ENCODE results near the gene SNRNP48. TPM values are rescaled to one million over a fixed set of nuclear protein-coding genes. Genes with fewer than 3 reads are reported as not detected.

SNRNP48 gene
- total and polyA plus RNA-seq, 4 experiments from 2014 or later = 5.4 to 24.4 (median 17.5) TPM

GRCh38 chr6:7550433-7550801 is 39.6 kb upstream of the SNRNP48 start:
- H3K4me1 Mint-ChIP-seq = no peaks in the 10 kb centered on the region
- H3K27me3 Mint-ChIP-seq = peaks cover 29 to 36% of the 10 kb centered on the region in 2 donors
- POLR2A ChIA-PET (ENCODE audit: partially characterized antibody) = no interaction called here

DNA sequence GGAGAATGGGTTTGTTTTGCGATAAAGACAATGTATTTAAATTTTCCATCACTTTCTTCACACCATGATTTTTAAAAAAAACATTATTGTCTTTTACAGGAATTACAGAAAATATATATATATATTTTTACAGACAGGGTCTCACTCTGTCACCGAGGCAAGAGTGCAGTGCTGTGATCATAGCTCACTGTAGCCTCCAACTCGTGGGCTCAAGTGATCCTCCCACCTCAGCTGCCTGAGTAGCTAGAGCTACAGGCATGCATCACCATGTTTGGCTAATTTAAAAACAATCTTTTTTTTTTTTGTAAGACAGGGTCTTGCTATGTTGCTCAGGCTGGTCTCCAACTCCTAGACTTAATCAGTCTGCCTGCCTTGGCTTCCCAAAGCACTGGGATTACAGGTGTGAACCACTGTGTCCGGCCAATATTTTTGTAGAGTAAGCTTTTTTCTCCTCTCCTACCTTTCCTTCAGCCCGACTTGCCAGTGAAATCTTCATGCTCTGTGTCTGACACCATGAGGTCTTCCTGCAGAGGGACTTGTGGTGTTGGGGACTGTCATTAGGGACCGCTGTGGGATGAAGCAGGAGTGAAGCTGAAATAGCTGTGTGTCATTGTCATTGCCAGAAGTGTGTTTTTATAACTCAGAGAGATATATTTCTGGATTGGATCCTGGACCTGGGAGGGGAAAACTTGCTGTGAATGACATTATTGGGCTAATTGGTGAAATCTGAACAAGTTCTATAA is 35.3 kb upstream of the SNRNP48 start:
- Mint-ChIP-seq H3K27ac (no peak overlapping the region), H3K4me3 (no peak overlapping the region), H3K4me1 (no peaks in the 10 kb centered on the region), H3K9me3 (no peaks in the 10 kb centered on the region), H3K27me3 (peaks cover 20 to 25% of the 10 kb centered on the region in 2 donors), H3K36me3 (no peaks in the 10 kb centered on the region)
- H3K27me3 ChIP-seq (ENCODE audit: insufficient read depth, low read length) = no peaks in the 10 kb centered on the region
- no peak overlapping the region for H3K27ac ChIP-seq (ENCODE audit: low read depth, low read length)
- H3K4me1 ChIP-seq (ENCODE audit: insufficient read depth, low read length) = no peaks in the 10 kb centered on the region
- intact Hi-C loops (cut with micrococcal nuclease) = no loop called here
- no peaks in the 10 kb centered on the region for H3K36me3 ChIP-seq (ENCODE audit: insufficient read depth, low read length)
- DNase-seq = no peak
- no peak overlapping the region for H3K4me3 ChIP-seq (ENCODE audit: low read length in 2 of 2)
- CTCF ChIA-PET (ENCODE audit: partially characterized antibody) = interaction anchor here (1.0 kb wide), 1 partner anchor 8 kb away, joined by 3 read pairs; no protein-coding TSS in a partner anchor
- POLR2A ChIA-PET (ENCODE audit: partially characterized antibody) = no interaction called here
- no peaks in the 10 kb centered on the region for H3K9me3 ChIP-seq (ENCODE audit: control insufficient read depth in 1 of 2, low read length in 2 of 2)

More at GRCh38 chr6:7550433-7550801, 39.6 kb upstream of the SNRNP48 start:
- H3K4me3 ChIP-seq (ENCODE audit: low read length in 2 of 2) = no peak overlapping the region
- no peak overlapping the region for H3K27ac Mint-ChIP-seq
- intact Hi-C loops (cut with micrococcal nuclease) = no loop called here
- no peaks in the 10 kb centered on the region for H3K4me1 ChIP-seq (ENCODE audit: insufficient read depth, low read length)
- CTCF ChIA-PET (ENCODE audit: partially characterized antibody) = no interaction called here
- H3K36me3 ChIP-seq (ENCODE audit: insufficient read depth, low read length) = no peaks in the 10 kb centered on the region
- H3K27ac ChIP-seq (ENCODE audit: low read depth, low read length) = no peak overlapping the region
- no peak for DNase-seq
- no peaks in the 10 kb centered on the region for H3K9me3 ChIP-seq (ENCODE audit: control insufficient read depth in 1 of 2, low read length in 2 of 2)
- H3K9me3 Mint-ChIP-seq = peaks cover 0 to 2% (median 0%) of the 10 kb centered on the region in 8 donors
- H3K27me3 ChIP-seq (ENCODE audit: insufficient read depth, low read length) = peaks cover 7% of the 10 kb centered on the region
- H3K4me3 Mint-ChIP-seq = no peak overlapping the region
- no peaks in the 10 kb centered on the region for H3K36me3 Mint-ChIP-seq

GRCh38 chr6:7555671-7556070 is 34.3 kb upstream of the SNRNP48 start:
- Mint-ChIP-seq H3K4me1 (no peaks in the 10 kb centered on the region), H3K27ac (no peak overlapping the region), H3K36me3 (no peaks in the 10 kb centered on the region), H3K4me3 (no peak overlapping the region), H3K27me3 (peaks cover 22 to 28% of the 10 kb centered on the region in 2 donors), H3K9me3 (no peaks in the 10 kb centered on the region)
- no peaks in the 10 kb centered on the region for H3K9me3 ChIP-seq (ENCODE audit: control insufficient read depth in 1 of 2, low read length in 2 of 2)
- ChIA-PET CTCF (ENCODE audit: partially characterized antibody) (no interaction called here), POLR2A (ENCODE audit: partially characterized antibody) (no interaction called here)
- H3K27me3 ChIP-seq (ENCODE audit: insufficient read depth, low read length) = no peaks in the 10 kb centered on the region
- no peak for DNase-seq
- H3K4me3 ChIP-seq (ENCODE audit: low read length in 2 of 2) = no peak overlapping the region
- H3K27ac ChIP-seq (ENCODE audit: low read depth, low read length) = no peak overlapping the region
- intact Hi-C loops (cut with micrococcal nuclease) = no loop called here
- H3K4me1 ChIP-seq (ENCODE audit: insufficient read depth, low read length) = no peaks in the 10 kb centered on the region
- no peaks in the 10 kb centered on the region for H3K36me3 ChIP-seq (ENCODE audit: insufficient read depth, low read length)

DNA sequence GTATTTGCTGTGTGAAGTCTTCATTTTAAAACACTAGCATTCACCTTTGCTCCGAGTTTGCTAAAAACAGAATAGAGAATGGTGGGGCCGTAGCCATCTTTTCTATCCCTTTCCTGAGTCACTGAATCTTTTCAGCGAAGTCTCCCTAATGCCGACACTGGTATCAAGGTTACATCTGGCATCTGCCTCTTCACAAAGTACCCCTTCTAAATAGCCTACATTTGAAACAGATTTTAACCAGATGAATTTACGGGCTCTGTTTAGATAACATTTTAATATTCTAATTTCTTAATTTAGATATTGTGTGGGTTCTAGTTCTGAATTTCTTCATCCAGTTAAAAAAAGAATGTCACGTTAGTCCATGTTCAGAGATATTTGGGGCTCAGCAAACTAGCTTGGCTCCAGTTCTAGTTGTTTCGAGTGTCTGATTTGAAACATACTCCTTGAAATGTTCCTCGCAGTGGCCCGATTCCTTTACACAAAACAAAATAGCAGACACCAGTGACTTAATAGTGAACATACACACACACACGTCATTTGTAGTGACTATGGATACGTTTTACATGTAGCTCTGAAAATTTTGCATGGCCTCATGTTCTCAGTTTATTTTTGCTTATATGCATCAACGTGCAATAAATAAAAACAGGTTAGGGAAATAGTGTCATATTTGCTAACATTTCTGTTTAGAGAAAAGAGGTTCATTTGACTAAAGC is 33.4 kb upstream of the SNRNP48 start:
- intact Hi-C loops (cut with micrococcal nuclease) = no loop called here
- peaks cover 25 to 33% of the 10 kb centered on the region in 2 donors for H3K27me3 Mint-ChIP-seq
- DNase-seq = no peak
- Histone ChIP-seq H3K4me1 (ENCODE audit: insufficient read depth, low read length) (no peaks in the 10 kb centered on the region), H3K9me3 (ENCODE audit: control insufficient read depth in 1 of 2, low read length in 2 of 2) (no peaks in the 10 kb centered on the region), H3K4me3 (ENCODE audit: low read length in 2 of 2) (no peak overlapping the region), H3K27ac (ENCODE audit: low read depth, low read length) (no peak overlapping the region), H3K27me3 (ENCODE audit: insufficient read depth, low read length) (no peaks in the 10 kb centered on the region), H3K36me3 (ENCODE audit: insufficient read depth, low read length) (no peaks in the 10 kb centered on the region)
- H3K27ac Mint-ChIP-seq = no peak overlapping the region
- no peaks in the 10 kb centered on the region for H3K4me1 Mint-ChIP-seq
- no peaks in the 10 kb centered on the region for H3K36me3 Mint-ChIP-seq
- CTCF ChIA-PET (ENCODE audit: partially characterized antibody) = no interaction called here
- H3K9me3 Mint-ChIP-seq = no peaks in the 10 kb centered on the region
- H3K4me3 Mint-ChIP-seq = no peak overlapping the region
- POLR2A ChIA-PET (ENCODE audit: partially characterized antibody) = no interaction called here

- ChIA-PET POLR2A (ENCODE audit: partially characterized antibody) (no interaction called here), CTCF (ENCODE audit: partially characterized antibody) (no interaction called here)
- Histone ChIP-seq H3K27ac (ENCODE audit: low read depth, low read length) (no peak overlapping the region), H3K4me3 (ENCODE audit: low read length in 2 of 2) (no peak overlapping the region), H3K4me1 (ENCODE audit: insufficient read depth, low read length) (no peaks in the 10 kb centered on the region), H3K27me3 (ENCODE audit: insufficient read depth, low read length) (no peaks in the 10 kb centered on the region), H3K9me3 (ENCODE audit: control insufficient read depth in 1 of 2, low read length in 2 of 2) (no peaks in the 10 kb centered on the region), H3K36me3 (ENCODE audit: insufficient read depth, low read length) (no peaks in the 10 kb centered on the region)
- intact Hi-C loops (cut with micrococcal nuclease) = no loop called here
- H3K27me3 Mint-ChIP-seq = peaks cover 26 to 30% of the 10 kb centered on the region in 2 donors
- no peaks in the 10 kb centered on the region for H3K36me3 Mint-ChIP-seq
- no peak overlapping the region for H3K4me3 Mint-ChIP-seq
- no peak overlapping the region for H3K27ac Mint-ChIP-seq
- H3K9me3 Mint-ChIP-seq = no peaks in the 10 kb centered on the region
- DNase-seq = no peak
- H3K4me1 Mint-ChIP-seq = no peaks in the 10 kb centered on the region
Measured at GRCh38 chr6:7557652-7558051, 32.3 kb upstream of the SNRNP48 start.

DNA sequence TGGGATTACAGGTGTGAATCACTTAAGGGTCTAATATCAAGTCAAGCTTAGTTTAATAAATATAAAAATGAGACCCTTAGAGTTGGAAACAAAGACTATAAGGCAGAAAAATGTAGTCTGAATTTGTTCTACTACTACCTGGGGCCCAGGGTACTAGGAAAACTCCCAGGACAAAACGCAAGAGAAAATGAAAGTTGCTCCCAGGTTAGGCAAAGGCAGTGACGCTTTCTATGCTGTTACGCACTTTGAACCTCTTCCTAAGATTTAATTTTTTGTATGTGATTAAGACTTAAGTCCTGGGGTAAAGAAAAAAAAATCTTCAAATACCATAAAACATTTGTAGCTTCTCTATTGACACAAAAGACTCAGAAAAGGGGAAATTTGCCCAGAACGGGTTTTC is 31.2 kb upstream of the SNRNP48 start:
- Histone ChIP-seq H3K27me3 (ENCODE audit: insufficient read depth, low read length) (no peaks in the 10 kb centered on the region), H3K4me1 (ENCODE audit: insufficient read depth, low read length) (no peaks in the 10 kb centered on the region), H3K9me3 (ENCODE audit: control insufficient read depth in 1 of 2, low read length in 2 of 2) (no peaks in the 10 kb centered on the region), H3K36me3 (ENCODE audit: insufficient read depth, low read length) (no peaks in the 10 kb centered on the region), H3K27ac (ENCODE audit: low read depth, low read length) (no peak overlapping the region), H3K4me3 (ENCODE audit: low read length in 2 of 2) (no peak overlapping the region)
- CTCF ChIA-PET (ENCODE audit: partially characterized antibody) = no interaction called here
- no peak for DNase-seq
- intact Hi-C loops (cut with micrococcal nuclease) = no loop called here
- POLR2A ChIA-PET (ENCODE audit: partially characterized antibody) = no interaction called here
- Mint-ChIP-seq H3K27ac (no peak overlapping the region), H3K4me3 (no peak overlapping the region), H3K36me3 (no peaks in the 10 kb centered on the region), H3K4me1 (no peaks in the 10 kb centered on the region), H3K27me3 (peaks cover 31 to 37% of the 10 kb centered on the region in 2 donors), H3K9me3 (no peaks in the 10 kb centered on the region)

DNA sequence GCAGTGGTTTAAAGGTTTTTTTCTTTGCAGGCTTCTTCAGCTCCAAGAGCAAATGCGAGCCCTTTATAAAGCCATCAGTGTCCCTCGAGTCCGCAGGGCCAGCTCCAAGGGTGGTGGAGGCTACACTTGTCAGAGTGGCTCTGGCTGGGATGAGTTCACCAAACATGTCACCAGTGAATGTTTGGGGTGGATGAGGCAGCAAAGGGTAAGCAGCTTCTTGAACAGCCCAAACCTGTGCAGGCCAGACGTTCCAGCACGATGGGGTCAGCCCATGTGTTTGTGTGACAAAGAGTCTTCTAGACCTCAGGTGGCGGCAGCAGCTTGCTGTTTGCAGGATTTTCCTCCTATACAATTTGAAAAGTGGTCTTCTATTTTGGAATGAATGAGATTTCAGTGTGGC is 30.8 kb upstream of the SNRNP48 start:
- H3K4me1 ChIP-seq (ENCODE audit: insufficient read depth, low read length) = no peaks in the 10 kb centered on the region
- ChIA-PET CTCF (ENCODE audit: partially characterized antibody) (no interaction called here), POLR2A (ENCODE audit: partially characterized antibody) (no interaction called here)
- DNase-seq = no peak
- peaks cover 32 to 40% of the 10 kb centered on the region in 2 donors for H3K27me3 Mint-ChIP-seq
- intact Hi-C loops (cut with micrococcal nuclease) = no loop called here
- H3K27ac ChIP-seq (ENCODE audit: low read depth, low read length) = no peak overlapping the region
- no peaks in the 10 kb centered on the region for H3K9me3 ChIP-seq (ENCODE audit: control insufficient read depth in 1 of 2, low read length in 2 of 2)
- H3K4me3 ChIP-seq (ENCODE audit: low read length in 2 of 2) = no peak overlapping the region
- no peaks in the 10 kb centered on the region for H3K36me3 Mint-ChIP-seq
- no peaks in the 10 kb centered on the region for H3K36me3 ChIP-seq (ENCODE audit: insufficient read depth, low read length)
- H3K4me3 Mint-ChIP-seq = no peak overlapping the region
- H3K27ac Mint-ChIP-seq = no peak overlapping the region
- H3K27me3 ChIP-seq (ENCODE audit: insufficient read depth, low read length) = no peaks in the 10 kb centered on the region
- no peaks in the 10 kb centered on the region for H3K4me1 Mint-ChIP-seq
- H3K9me3 Mint-ChIP-seq = no peaks in the 10 kb centered on the region
